ENCODE results near the gene HECW1.
"Not testable (repeated sequence)": the region's sequence is repeated elsewhere in the genome, so short reads cannot be mapped to it uniquely, and the experiment has no call there.

HECW1 gene

GRCh38 chr7:43538404-43538771 is 425.9 kb downstream of the HECW1 start:
- DNase-seq (ENCODE audit: low spot score), result no peak

GRCh38 chr7:43540471-43540870 is 428.0 kb downstream of the HECW1 start:
- DNase-seq (ENCODE audit: low spot score), result no peak

GRCh38 chr7:43542716-43543115 is 430.3 kb downstream of the HECW1 start:
- no peak for DNase-seq (ENCODE audit: low spot score)

- DNase-seq (ENCODE audit: low spot score), result no peak
Observed at GRCh38 chr7:43546231-43546630, 433.8 kb downstream of the HECW1 start.

GRCh38 chr7:43550427-43550826 is 438.0 kb downstream of the HECW1 start:
- DNase-seq (ENCODE audit: low spot score), result no peak

GRCh38 chr7:43552122-43552521 is 439.7 kb downstream of the HECW1 start:
- no peak for DNase-seq (ENCODE audit: low spot score)

GRCh38 chr7:43553999-43554398 is 441.6 kb downstream of the HECW1 start:
- DNase-seq (ENCODE audit: low spot score), result no peak

GRCh38 chr7:43554423-43554822 is 442.0 kb downstream of the HECW1 start:
- no peak for DNase-seq (ENCODE audit: low spot score)

- DNase-seq (ENCODE audit: low spot score), result no peak
Observed at GRCh38 chr7:43557831-43558495, 445.5 kb downstream of the HECW1 start.

- DNase-seq (ENCODE audit: low spot score), result no peak
Observed at GRCh38 chr7:43559171-43559945, 446.9 kb downstream of the HECW1 start.

GRCh38 chr7:43559946-43560335 is 447.5 kb downstream of the HECW1 start:
- DNase-seq (ENCODE audit: low spot score), result no peak

- no peak for DNase-seq (ENCODE audit: low spot score)
Observed at GRCh38 chr7:43560742-43561330, 448.4 kb downstream of the HECW1 start.

GRCh38 chr7:43562383-43562782 is 449.9 kb downstream of the HECW1 start:
- no peak for DNase-seq (ENCODE audit: low spot score)

- no peak for DNase-seq (ENCODE audit: low spot score)
Observed at GRCh38 chr7:43565786-43566185, 453.3 kb downstream of the HECW1 start.

GRCh38 chr7:43568529-43568928 is 456.1 kb downstream of the HECW1 start:
- DNase-seq (ENCODE audit: low spot score), result no peak

- DNase-seq (ENCODE audit: low spot score), result no peak
Observed at GRCh38 chr7:43569424-43569823, 457.0 kb downstream of the HECW1 start.

- no peak for DNase-seq (ENCODE audit: low spot score)
Observed at GRCh38 chr7:43570688-43571365, 458.4 kb downstream of the HECW1 start.

- DNase-seq (ENCODE audit: low spot score), result no peak
Observed at GRCh38 chr7:43572516-43573049, 460.1 kb downstream of the HECW1 start.

GRCh38 chr7:43573832-43574231 is 461.4 kb downstream of the HECW1 start:
- not testable (repeated sequence) for DNase-seq (ENCODE audit: low spot score)

GRCh38 chr7:43575506-43575905 is 463.1 kb downstream of the HECW1 start:
- no peak for DNase-seq (ENCODE audit: low spot score)

- DNase-seq (ENCODE audit: low spot score), result no peak
Observed at GRCh38 chr7:43576241-43576640, 463.8 kb downstream of the HECW1 start.

- no peak for DNase-seq (ENCODE audit: low spot score)
Observed at GRCh38 chr7:43577485-43577951, 465.1 kb downstream of the HECW1 start.
